Endothelial cell of umbilical vein (primary cell): ENCODE measurements around the gene SPINK7. TPM values are rescaled to one million over a fixed set of nuclear protein-coding genes. Genes with fewer than 3 reads are reported as not detected.

Experiments used
- BruUV-seq: library from RNA; stranded (reverse); fragments of 400-500 nt; replicated peaks from 2 replicates; lab custom pipeline; 2021; lab: Mats Ljungman, UMichigan
- CTCF ChIA-PET: fragments of 300-600, 350-600 bp; sonication (Branson Sonifier 250); formaldehyde crosslinking; loops from one replicate; lab custom pipeline; 2021; ENCODE audit warnings: antibody characterized with exemption, inconsistent platforms; lab: Charles Lee
- POLR2A ChIA-PET: fragments of 300-600, 350-600 bp; sonication (Branson Sonifier 250); formaldehyde crosslinking; loops from one replicate; lab custom pipeline; 2021; ENCODE audit warnings: antibody characterized with exemption, inconsistent platforms; lab: Charles Lee
- DNase-seq: peaks from one replicate; pipeline ENCODE4 v3.0.0-alpha.2; 2011; ENCODE audit warnings: low read depth, low spot score
- FAIRE-seq: peaks from 2 replicates; lab custom pipeline; 2011; peaks lifted over from hg19 to GRCh38; lab: Jason Lieb, UNC
- H2AFZ ChIP-seq: 2 replicates; pipeline ENCODE4 v1.6.0; 2012; ENCODE audit warnings: low read depth, low read length, control low read depth, inconsistent platforms
- H3K27ac ChIP-seq: 2 replicates; pipeline ENCODE4 v1.5.1; 2011; ENCODE audit warnings: low read depth, mild to moderate bottlenecking, control low read depth, low read length, moderate library complexity; ENCODE audit not compliant: insufficient read depth
- H3K27me3 ChIP-seq, 2 experiments: 2 replicates each; pipeline versions ENCODE4 v1.6.0 to v1.6.1; 2011; ENCODE audit warnings: low read length in 2 of 2, mixed read lengths in 1 of 2; ENCODE audit not compliant: control insufficient read depth in 2 of 2, insufficient read depth in 2 of 2
- H3K36me3 ChIP-seq, 2 experiments: 2 replicates in 1 of 2; 3 replicates in 1 of 2; pipeline ENCODE4 v1.5.1; 2011; ENCODE audit warnings: low read length in 2 of 2, mild to moderate bottlenecking in 1 of 2, moderate library complexity in 1 of 2; ENCODE audit not compliant: control insufficient read depth in 2 of 2, insufficient read depth in 2 of 2; ENCODE audit errors: extremely low read depth in 1 of 2
- H3K4me1 ChIP-seq: 3 replicates; pipeline ENCODE4 v1.5.1; 2011; ENCODE audit warnings: mild to moderate bottlenecking, low read length; ENCODE audit not compliant: control insufficient read depth, insufficient read depth; ENCODE audit errors: extremely low read depth
- H3K4me2 ChIP-seq: 2 replicates; pipeline ENCODE4 v1.6.1; 2011; ENCODE audit warnings: low read length, control low read depth, mixed read lengths; ENCODE audit not compliant: insufficient read depth
- H3K4me3 ChIP-seq, 3 experiments: fragments of 200-600 bp in 1 of 3; sonication (generic), shearing (Covaris generic) in 1 of 3; replicated peaks in 1 of 3; 2 replicates each; pipeline ENCODE4 v1.5.1; 2011 to 2016; ENCODE audit warnings: control low read depth in 3 of 3, low read length in 3 of 3, mild to moderate bottlenecking in 2 of 3, inconsistent platforms in 1 of 3, low read depth in 1 of 3, moderate library complexity in 1 of 3; ENCODE audit not compliant: insufficient read depth in 1 of 3
- H3K79me2 ChIP-seq: 2 replicates; pipeline ENCODE4 v1.6.0; 2012; ENCODE audit warnings: low read length, inconsistent platforms; ENCODE audit not compliant: control insufficient read depth, insufficient read depth
- H3K9ac ChIP-seq: replicated peaks from 2 replicates; pipeline ENCODE3; 2011; ENCODE audit warnings: low read length, control low read depth; ENCODE audit not compliant: insufficient read depth; ENCODE audit errors: extremely low read depth
- H3K9me1 ChIP-seq: replicated peaks from 3 replicates; pipeline ENCODE4 v1.6.0; 2011; ENCODE audit warnings: mild to moderate bottlenecking, low read length; ENCODE audit not compliant: control insufficient read depth, insufficient read depth; ENCODE audit errors: extremely low read depth
- H3K9me3 ChIP-seq: replicated peaks from 2 replicates; pipeline ENCODE4 v1.5.1; 2012; ENCODE audit warnings: low read length, inconsistent platforms; ENCODE audit not compliant: control insufficient read depth, insufficient read depth
- H4K20me1 ChIP-seq: replicated peaks from 2 replicates; pipeline ENCODE3; 2011; ENCODE audit warnings: mild to moderate bottlenecking, low read length; ENCODE audit not compliant: control insufficient read depth, insufficient read depth; ENCODE audit errors: extremely low read depth
- EZH2 ChIP-seq: IDR thresholded peaks from 2 replicates; pipeline ENCODE4 v1.6.1; 2012; ENCODE audit warnings: borderline replicate concordance, low read depth, mild to moderate bottlenecking, moderate library complexity, low read length, inconsistent platforms; ENCODE audit not compliant: severe bottlenecking
- FOS ChIP-seq: IDR thresholded peaks from 2 replicates; pipeline ENCODE4 v1.6.1; 2011; ENCODE audit warnings: mild to moderate bottlenecking, low read length, moderate library complexity, borderline replicate concordance; ENCODE audit not compliant: insufficient read depth
- GATA2 ChIP-seq: IDR thresholded peaks from 2 replicates; pipeline ENCODE4 v1.7.0; 2011; ENCODE audit warnings: low read depth, mild to moderate bottlenecking, moderate library complexity, mixed read lengths, low read length; ENCODE audit not compliant: insufficient read length, insufficient read depth
- JUN ChIP-seq: IDR thresholded peaks from 2 replicates; pipeline ENCODE4 v1.6.1; 2011; ENCODE audit warnings: borderline replicate concordance, low read depth; ENCODE audit not compliant: insufficient read length, insufficient read depth
- MAX ChIP-seq: IDR thresholded peaks from 2 replicates; pipeline ENCODE4 v1.6.1; 2011; ENCODE audit not compliant: insufficient read depth, insufficient read length
- MYC ChIP-seq: IDR thresholded peaks from one replicate; pipeline ENCODE4 v1.6.1; 2011; ENCODE audit warnings: mild to moderate bottlenecking, low read depth, low read length
- POLR2A ChIP-seq: IDR thresholded peaks from 2 replicates; pipeline ENCODE4 v1.6.1; 2012; ENCODE audit warnings: low read depth, mild to moderate bottlenecking, control low read depth, low read length
- POLR2AphosphoS5 ChIP-seq: IDR thresholded peaks from 2 replicates; pipeline ENCODE4 v1.6.1; 2012; ENCODE audit warnings: low read depth, mild to moderate bottlenecking, control low read depth, low read length, moderate library complexity; ENCODE audit not compliant: insufficient read depth
- dilution Hi-C: fragments of 300-500 bp; cut with MboI; formaldehyde crosslinking; loops from one replicate; pipeline ENCODE4 v1.15.0; 2019; ENCODE audit warnings: low sequenced_read_pairs; ENCODE audit not compliant: extremely low pct_ligation_motif_present
- intact Hi-C: fragments of 100-400 bp; cut with micrococcal nuclease; formaldehyde crosslinking; loops from one replicate; pipeline ENCODE4 v1.10.0; 2022
- polyA plus RNA-seq, 4 experiments: library from polyadenylated mRNA; depleted of rRNA in 3 of 4; stranded (reverse) in 3 of 4; unstranded in 1 of 4; fragments of >200 nt; gene quantifications; 2 replicates each; pipeline versions ENCODE4 v1.2.1 to v1.2.3, GENCODE V29; 2011 to 2012; ENCODE audit warnings: missing spikeins in 1 of 4
- total RNA-seq: library from RNA; stranded (reverse); gene quantifications from 2 replicates; pipeline ENCODE4 v1.2.3, GENCODE V29; 2021
- TF ChIP-seq, protein P1 (sequence below), 2 donors: IDR thresholded peaks; 1 replicate in 1 of 2; 2 replicates in 1 of 2; pipeline ENCODE4 v1.5.1; 2011; ENCODE audit warnings: low read length in 2 of 2, mild to moderate bottlenecking in 2 of 2, moderate library complexity in 2 of 2, control low read depth in 1 of 2, inconsistent platforms in 1 of 2, low read depth in 1 of 2; ENCODE audit not compliant: insufficient read depth in 1 of 2; ENCODE audit errors: extremely low read depth in 1 of 2

Gene SPINK7
- total and polyA plus RNA-seq, 2 donors (not counting 3 experiments of a cell fraction or from before 2014, with no cell fraction given) = not detected

DNA sequence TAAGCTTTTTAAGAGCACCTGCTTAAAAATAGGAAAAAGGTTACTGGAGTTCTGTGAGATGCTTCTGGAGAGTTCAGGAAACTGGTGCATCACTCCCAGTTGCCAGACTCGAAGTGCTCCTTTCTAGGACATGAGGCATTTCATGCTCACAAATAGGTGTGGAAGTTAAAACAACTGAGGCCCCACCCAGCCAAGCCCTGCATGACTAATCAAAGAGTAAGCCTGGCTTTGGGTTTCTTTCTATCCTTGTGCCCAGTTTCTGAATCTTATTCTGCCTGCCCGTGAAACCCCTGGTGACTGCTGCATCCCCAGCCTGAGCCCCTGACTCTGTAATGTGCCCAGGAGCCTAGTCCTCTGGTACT, 30.8 kb downstream of the SPINK7 start:
- H3K27me3 ChIP-seq = no peaks in the 10 kb centered on the region
- DNase-seq (no peak), FAIRE-seq (no peak)
- no TSS peak for BruUV-seq
- H2AFZ ChIP-seq = no peak overlapping the region
- H4K20me1 ChIP-seq = no peaks in the 10 kb centered on the region
- no peaks in the 10 kb centered on the region for H3K9me3 ChIP-seq
- dilution Hi-C loops (no loop called here), intact Hi-C loops (no loop called here)
- H3K79me2 ChIP-seq = no peaks in the 10 kb centered on the region
- H3K9me1 ChIP-seq = no peaks in the 10 kb centered on the region
- no peak overlapping the region for H3K27ac ChIP-seq
- no peak overlapping the region for H3K4me3 ChIP-seq
- H3K9ac ChIP-seq = no peak overlapping the region
- CTCF ChIA-PET = interaction anchor here (1.1 kb wide), 1 partner anchor 15 kb away, joined by 3 read pairs; no protein-coding TSS in a partner anchor
- TF ChIP-seq POLR2AphosphoS5 (no peak), GATA2 (no peak), EZH2 (no peak), MAX (no peak), MYC (no peak), POLR2A (no peak), JUN (no peak), FOS (no peak)
- TF ChIP-seq, protein P1, sequence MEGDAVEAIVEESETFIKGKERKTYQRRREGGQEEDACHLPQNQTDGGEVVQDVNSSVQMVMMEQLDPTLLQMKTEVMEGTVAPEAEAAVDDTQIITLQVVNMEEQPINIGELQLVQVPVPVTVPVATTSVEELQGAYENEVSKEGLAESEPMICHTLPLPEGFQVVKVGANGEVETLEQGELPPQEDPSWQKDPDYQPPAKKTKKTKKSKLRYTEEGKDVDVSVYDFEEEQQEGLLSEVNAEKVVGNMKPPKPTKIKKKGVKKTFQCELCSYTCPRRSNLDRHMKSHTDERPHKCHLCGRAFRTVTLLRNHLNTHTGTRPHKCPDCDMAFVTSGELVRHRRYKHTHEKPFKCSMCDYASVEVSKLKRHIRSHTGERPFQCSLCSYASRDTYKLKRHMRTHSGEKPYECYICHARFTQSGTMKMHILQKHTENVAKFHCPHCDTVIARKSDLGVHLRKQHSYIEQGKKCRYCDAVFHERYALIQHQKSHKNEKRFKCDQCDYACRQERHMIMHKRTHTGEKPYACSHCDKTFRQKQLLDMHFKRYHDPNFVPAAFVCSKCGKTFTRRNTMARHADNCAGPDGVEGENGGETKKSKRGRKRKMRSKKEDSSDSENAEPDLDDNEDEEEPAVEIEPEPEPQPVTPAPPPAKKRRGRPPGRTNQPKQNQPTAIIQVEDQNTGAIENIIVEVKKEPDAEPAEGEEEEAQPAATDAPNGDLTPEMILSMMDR (IDR thresholded peaks at IDR 0.05; ENCODE audit: extremely low read depth in 1 of 2, insufficient read depth in 1 of 2, low read depth in 1 of 2, low read length in 2 of 2) = no peak
- H3K36me3 ChIP-seq = no peaks in the 10 kb centered on the region
- POLR2A ChIA-PET = no interaction called here
- no peak overlapping the region for H3K4me2 ChIP-seq
- no peaks in the 10 kb centered on the region for H3K4me1 ChIP-seq
